ENCODE data around the gene REXO2.

Gene REXO2

GRCh38 chr11:114433376-114433775 is 5.9 kb upstream of the REXO2 start:
- no peak overlapping the region for H3K27ac ChIP-seq (ENCODE audit: low read length)
- no peak for ATAC-seq (ENCODE audit: insufficient read depth, low read depth)
- no peak overlapping the region for H3K9ac ChIP-seq (ENCODE audit: low read depth, low read length)
- no peaks in the 10 kb centered on the region for H3K27me3 ChIP-seq (ENCODE audit: insufficient read depth, low read length, poor library complexity)
- H4K20me1 ChIP-seq (ENCODE audit: insufficient read depth, low read length), result no peaks in the 10 kb centered on the region
- no peak overlapping the region for H3K4me3 ChIP-seq (ENCODE audit: low read depth in 1 of 2, low read length in 2 of 2)
- H3K4me1 ChIP-seq (ENCODE audit: insufficient read depth, low read length), result peaks cover 4% of the 10 kb centered on the region
- DNase-seq, result no peak
- H3K79me2 ChIP-seq (ENCODE audit: insufficient read depth, low read length), result no peaks in the 10 kb centered on the region
- no peaks in the 10 kb centered on the region for H3K36me3 ChIP-seq (ENCODE audit: insufficient read depth, low read length)
- H3K4me2 ChIP-seq (ENCODE audit: insufficient read depth, low read length), result no peak overlapping the region
- no peaks in the 10 kb centered on the region for H3K9me3 ChIP-seq (ENCODE audit: insufficient read depth, low read length, severe bottlenecking)
- H2AFZ ChIP-seq (ENCODE audit: low read depth, low read length), result no peak overlapping the region
- TF ChIP-seq EZH2 (IDR thresholded peaks at IDR 0.05; ENCODE audit: borderline replicate concordance, low read depth, low read length, severe bottlenecking) (no peak), CTCF (IDR thresholded peaks at IDR 0.05; ENCODE audit: borderline replicate concordance, extremely low read depth, low read length, poor library complexity, severe bottlenecking) (no peak)

- H3K4me1 ChIP-seq (ENCODE audit: insufficient read depth, low read length), result peaks cover 32% of the 10 kb centered on the region
- TF ChIP-seq CTCF (IDR thresholded peaks at IDR 0.05; ENCODE audit: borderline replicate concordance, extremely low read depth, low read length, poor library complexity, severe bottlenecking), result no peak
- no peak for TF ChIP-seq EZH2 (IDR thresholded peaks at IDR 0.05; ENCODE audit: borderline replicate concordance, low read depth, low read length, severe bottlenecking)
- no peaks in the 10 kb centered on the region for H4K20me1 ChIP-seq (ENCODE audit: insufficient read depth, low read length)
- peak overlapping the region; percentile 74; the same call in 1 of the 2 replicates for H3K9ac ChIP-seq (ENCODE audit: low read depth, low read length)
- peak overlapping the region; percentile 82 for H2AFZ ChIP-seq (ENCODE audit: low read depth, low read length)
- peak overlapping the region; percentile 70; the same call in 1 of the 2 replicates for H3K27ac ChIP-seq (ENCODE audit: low read length)
- H3K79me2 ChIP-seq (ENCODE audit: insufficient read depth, low read length), result peaks cover 39% of the 10 kb centered on the region
- H3K9me3 ChIP-seq (ENCODE audit: insufficient read depth, low read length, severe bottlenecking), result no peaks in the 10 kb centered on the region
- peaks cover 3% of the 10 kb centered on the region; the same call in 1 of the 2 replicates for H3K36me3 ChIP-seq (ENCODE audit: insufficient read depth, low read length)
- H3K27me3 ChIP-seq (ENCODE audit: insufficient read depth, low read length, poor library complexity), result no peaks in the 10 kb centered on the region
- H3K4me3 ChIP-seq (ENCODE audit: low read depth in 1 of 2, low read length in 2 of 2), result 0 out of 4 replicates have a peak overlapping the region, but pooled peaks of 1 of the 2 experiments have one; percentile 96
- ATAC-seq (ENCODE audit: insufficient read depth, low read depth), result no peak
- H3K4me2 ChIP-seq (ENCODE audit: insufficient read depth, low read length), result peak overlapping the region; percentile 74
- DNase-seq, result no peak
Measured at GRCh38 chr11:114438303-114438702, 964 bp upstream of the REXO2 start.

- H3K4me1 ChIP-seq (ENCODE audit: insufficient read depth, low read length), result peaks cover 37% of the 10 kb centered on the region
- peak overlapping the region; percentile 75 for H3K27ac ChIP-seq (ENCODE audit: low read length)
Measured at GRCh38 chr11:114440121-114440860, 1.0 kb downstream of the REXO2 start.

More at GRCh38 chr11:114440121-114440860, 1.0 kb downstream of the REXO2 start:
- peak overlapping the region; percentile 70 to 96 for H3K4me3 ChIP-seq (ENCODE audit: low read depth in 1 of 2, low read length in 2 of 2)
- ATAC-seq (ENCODE audit: insufficient read depth, low read depth), result no peak
- TF ChIP-seq EZH2 (IDR thresholded peaks at IDR 0.05; ENCODE audit: borderline replicate concordance, low read depth, low read length, severe bottlenecking) (no peak), CTCF (IDR thresholded peaks at IDR 0.05; ENCODE audit: borderline replicate concordance, extremely low read depth, low read length, poor library complexity, severe bottlenecking) (no peak)
- H3K27me3 ChIP-seq (ENCODE audit: insufficient read depth, low read length, poor library complexity), result no peaks in the 10 kb centered on the region
- H3K4me2 ChIP-seq (ENCODE audit: insufficient read depth, low read length), result peak overlapping the region; percentile 74
- peaks cover 53% of the 10 kb centered on the region for H3K79me2 ChIP-seq (ENCODE audit: insufficient read depth, low read length)
- peaks cover 18% of the 10 kb centered on the region for H3K36me3 ChIP-seq (ENCODE audit: insufficient read depth, low read length)
- H4K20me1 ChIP-seq (ENCODE audit: insufficient read depth, low read length), result no peaks in the 10 kb centered on the region
- no peaks in the 10 kb centered on the region for H3K9me3 ChIP-seq (ENCODE audit: insufficient read depth, low read length, severe bottlenecking)
- DNase-seq, result no peak
- H3K9ac ChIP-seq (ENCODE audit: low read depth, low read length), result peak overlapping the region; percentile 74
- peak overlapping the region; percentile 97 for H2AFZ ChIP-seq (ENCODE audit: low read depth, low read length)
